ENCODE measurements around the gene GABRP.

DNA sequence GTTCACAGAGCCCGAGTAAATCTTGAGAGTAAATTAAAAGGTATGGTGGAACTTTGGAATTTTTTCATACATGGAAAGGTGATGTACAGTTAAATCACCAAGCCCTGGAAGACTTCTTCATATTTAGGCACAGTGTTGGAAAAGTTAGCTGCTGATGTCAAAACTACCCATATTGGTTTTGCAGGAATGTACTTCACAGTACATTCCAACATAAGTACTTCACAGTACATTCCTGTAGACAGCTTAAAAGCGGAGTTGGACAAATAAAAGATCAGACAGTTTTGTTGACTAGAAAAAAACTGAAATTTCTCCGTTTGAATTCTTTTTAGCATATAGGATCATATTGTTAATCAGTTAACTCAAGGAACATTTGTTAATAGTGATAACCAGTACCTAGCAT lies 80.1 kb downstream of the GABRP start:
- TF ChIP-seq CTCF (IDR thresholded peaks at IDR 0.05; ENCODE audit: low read depth, low read length, missing input control) = no peak
- TF ChIP-seq TAF1 (conservative IDR thresholded peaks at IDR 0.05) = no peak
- no peak for TF ChIP-seq SP1 (IDR thresholded peaks at IDR 0.05)
